GM23338 (cell line): ENCODE measurements around the gene OPN4. TPM values are rescaled to one million over a fixed set of nuclear protein-coding genes. Genes with fewer than 3 reads are reported as not detected.

ENCODE experiments used
- ATAC-seq: fragments of 200-7000 bp; cut with Tn5 transposase; 3 replicates; pipeline ENCODE4 v1.9.1; 2020
- DNase-seq: peaks from one replicate; pipeline ENCODE4 v3.0.0-alpha.2; 2015; ENCODE audit warnings: low spot score
- H2AFZ ChIP-seq: fragments of 200-600 bp; sonication (generic); 2 replicates; pipeline ENCODE4 v1.8.0; 2016; ENCODE audit warnings: antibody characterized with exemption, mild to moderate bottlenecking, moderate library complexity
- H3F3A ChIP-seq: fragments of 200-600 bp; sonication (generic); replicated peaks from 2 replicates; pipeline ENCODE4 v1.8.0; 2017; ENCODE audit warnings: antibody characterized with exemption, mixed run types, low read depth
- H3K27ac ChIP-seq: fragments of 200-600 bp; sonication (generic); 2 replicates; pipeline ENCODE4 v1.6.1; 2016; ENCODE audit warnings: low read depth
- H3K27me3 ChIP-seq: fragments of 200-600 bp; sonication (generic); 2 replicates; pipeline ENCODE4 v1.8.0; 2016; ENCODE audit warnings: mild to moderate bottlenecking, mixed run types, moderate library complexity; ENCODE audit not compliant: insufficient read depth
- H3K36me3 ChIP-seq: fragments of 200-600 bp; sonication (generic); 2 replicates; pipeline ENCODE4 v1.8.0; 2016; ENCODE audit warnings: mild to moderate bottlenecking; ENCODE audit not compliant: insufficient read depth
- H3K4me1 ChIP-seq: fragments of 200-600 bp; sonication (generic); 2 replicates; pipeline ENCODE4 v1.8.0; 2016; ENCODE audit warnings: mild to moderate bottlenecking, moderate library complexity; ENCODE audit not compliant: insufficient read depth
- H3K4me2 ChIP-seq: fragments of 200-600 bp; sonication (generic); 2 replicates; pipeline ENCODE4 v1.7.1; 2017; ENCODE audit warnings: mixed run types
- H3K4me3 ChIP-seq: fragments of 200-600 bp; sonication (generic); 2 replicates; pipeline ENCODE4 v1.6.1; 2016; ENCODE audit warnings: mixed run types
- H3K79me2 ChIP-seq: fragments of 200-600 bp; sonication (generic); replicated peaks from 2 replicates; pipeline ENCODE4 v1.8.0; 2017; ENCODE audit warnings: mild to moderate bottlenecking; ENCODE audit not compliant: insufficient read depth
- H3K9me2 ChIP-seq: fragments of 200-600 bp; sonication (generic); 2 replicates; pipeline ENCODE4 v1.8.0; 2017; ENCODE audit not compliant: insufficient read depth
- H4K20me1 ChIP-seq: fragments of 200-600 bp; sonication (generic); replicated peaks from 2 replicates; pipeline ENCODE4 v1.8.0; 2017; ENCODE audit warnings: mild to moderate bottlenecking; ENCODE audit not compliant: insufficient read depth
- H3K27ac Mint-ChIP-seq: 2 replicates; pipeline ENCODE4 v1.8.0; 2020; ENCODE audit warnings: inconsistent platforms, mild to moderate bottlenecking, moderate library complexity, mixed read lengths
- H3K27me3 Mint-ChIP-seq: 3 replicates; pipeline ENCODE4 v1.8.0; 2022; ENCODE audit warnings: low read depth, mild to moderate bottlenecking, moderate library complexity, mixed read lengths, inconsistent platforms; ENCODE audit not compliant: insufficient read depth, poor library complexity
- H3K36me3 Mint-ChIP-seq: 3 replicates; pipeline ENCODE4 v1.8.0; 2021; ENCODE audit warnings: low read depth, mild to moderate bottlenecking, inconsistent platforms, moderate library complexity, mixed read lengths
- H3K4me1 Mint-ChIP-seq: 3 replicates; pipeline ENCODE4 v1.8.0; 2020; ENCODE audit warnings: mild to moderate bottlenecking, inconsistent platforms, mixed read lengths
- H3K4me3 Mint-ChIP-seq: 3 replicates; pipeline ENCODE4 v1.8.0; 2021; ENCODE audit warnings: moderate library complexity, mild to moderate bottlenecking, inconsistent platforms, mixed read lengths
- H3K9me3 Mint-ChIP-seq: 3 replicates; pipeline ENCODE4 v1.8.0; 2020; ENCODE audit warnings: moderate library complexity, mild to moderate bottlenecking, inconsistent platforms, mixed read lengths
- CREB1 ChIP-seq: fragments of 250-450 bp; sonication (Bioruptor Pico); IDR thresholded peaks from 2 replicates; pipeline ENCODE4 v1.5.0; 2020; ENCODE audit warnings: low read depth, mild to moderate bottlenecking, moderate library complexity
- EZH2 ChIP-seq: fragments of 200-600 bp; sonication (generic); IDR thresholded peaks from one replicate; pipeline ENCODE4 v1.8.0; 2017; ENCODE audit warnings: antibody characterized with exemption, mild to moderate bottlenecking, low read depth; ENCODE audit not compliant: unreplicated experiment
- EZH2phosphoT487 ChIP-seq: fragments of 200-600 bp; sonication (generic); IDR thresholded peaks from one replicate; pipeline ENCODE4 v1.8.1; 2018; ENCODE audit warnings: antibody characterized with exemption; ENCODE audit not compliant: unreplicated experiment
- NANOG ChIP-seq: IDR thresholded peaks from 2 replicates; pipeline ENCODE4 v1.6.1; 2016; ENCODE audit warnings: antibody characterized with exemption, borderline replicate concordance
- POLR2AphosphoS5 ChIP-seq: IDR thresholded peaks from 2 replicates; pipeline ENCODE4 v1.6.1; 2016; ENCODE audit warnings: antibody characterized with exemption, low read depth
- STAT1 ChIP-seq: IDR thresholded peaks from one replicate; pipeline ENCODE4 v1.6.1; 2016; ENCODE audit warnings: antibody characterized with exemption; ENCODE audit not compliant: unreplicated experiment
- polyA plus RNA-seq: library from polyadenylated mRNA; unstranded; fragments of >200 nt; fragmentation: Nextera tagmentation; extraction: Ambion mirVana; gene quantifications from 2 replicates; pipeline ENCODE4 v1.2.1, GENCODE V29; 2016
- total RNA-seq: library from RNA; depleted of rRNA; stranded (reverse); fragments of >200 nt; shearing (Covaris generic); gene quantifications from 2 replicates; pipeline ENCODE4 v1.2.3, GENCODE V29; 2014
- TF ChIP-seq, protein P1 (sequence below): IDR thresholded peaks from one replicate; pipeline ENCODE4 v1.6.1; 2018; ENCODE audit warnings: antibody characterized with exemption; ENCODE audit not compliant: unreplicated experiment
- TF ChIP-seq, protein P2 (sequence below): fragments of 250-450 bp; sonication (Bioruptor Pico); IDR thresholded peaks from 2 replicates; pipeline ENCODE4 v1.5.0; 2020; ENCODE audit warnings: mild to moderate bottlenecking, moderate library complexity
- TF ChIP-seq, protein P3 (sequence below), 2 experiments: fragments of 200-600 bp in 1 of 2; sonication (generic) in 1 of 2; conservative IDR thresholded peaks; 2 replicates each; pipeline versions ENCODE4 v1.5.1 to v1.6.1; 2016 to 2017; ENCODE audit warnings: antibody characterized with exemption in 2 of 2, low read depth in 2 of 2, mild to moderate bottlenecking in 2 of 2, moderate library complexity in 1 of 2

The OPN4 gene
- total and polyA plus RNA-seq, 2 experiments from 2014 or later = not detected

DNA sequence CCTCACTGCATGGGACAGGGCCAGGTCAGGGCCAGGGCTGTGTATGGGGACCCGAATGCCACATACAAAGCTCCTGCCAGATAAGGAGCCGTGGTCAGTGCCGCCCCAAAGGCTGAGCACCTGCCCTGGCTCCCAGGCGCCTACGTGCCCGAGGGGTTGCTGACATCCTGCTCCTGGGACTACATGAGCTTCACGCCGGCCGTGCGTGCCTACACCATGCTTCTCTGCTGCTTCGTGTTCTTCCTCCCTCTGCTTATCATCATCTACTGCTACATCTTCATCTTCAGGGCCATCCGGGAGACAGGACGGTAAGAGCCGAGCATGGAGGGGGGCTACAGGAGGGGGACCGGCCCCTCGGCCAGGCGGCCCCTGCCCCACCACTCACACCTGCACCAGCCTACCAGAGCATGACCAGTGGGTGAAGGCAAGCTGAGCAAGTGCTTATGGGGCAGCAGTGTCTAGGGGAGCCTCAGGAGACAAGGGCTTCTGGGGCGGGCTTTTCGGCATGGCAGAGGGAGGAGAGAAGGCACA, 4.9 kb downstream of the OPN4 start:
- Histone ChIP-seq H3K27ac (no peak overlapping the region), H2AFZ (no peak overlapping the region), H3K27me3 (no peaks in the 10 kb centered on the region), H3K4me3 (no peak overlapping the region), H4K20me1 (no peaks in the 10 kb centered on the region), H3K9me2 (0 out of 2 replicates have a peak, but pooled peaks cover 3% of the 10 kb centered on the region), H3F3A (no peaks in the 10 kb centered on the region), H3K79me2 (no peaks in the 10 kb centered on the region), H3K4me1 (no peaks in the 10 kb centered on the region), H3K4me2 (no peak overlapping the region), H3K36me3 (no peaks in the 10 kb centered on the region)
- ATAC-seq (no peak), DNase-seq (no peak)
- H3K36me3 Mint-ChIP-seq = no peaks in the 10 kb centered on the region; the same call in 2 of the 3 replicates
- H3K9me3 Mint-ChIP-seq = no peaks in the 10 kb centered on the region
- H3K27ac Mint-ChIP-seq = no peak overlapping the region
- peaks cover 10% of the 10 kb centered on the region for H3K27me3 Mint-ChIP-seq
- H3K4me1 Mint-ChIP-seq = no peaks in the 10 kb centered on the region
- TF ChIP-seq NANOG = no peak
- TF ChIP-seq, protein P1, sequence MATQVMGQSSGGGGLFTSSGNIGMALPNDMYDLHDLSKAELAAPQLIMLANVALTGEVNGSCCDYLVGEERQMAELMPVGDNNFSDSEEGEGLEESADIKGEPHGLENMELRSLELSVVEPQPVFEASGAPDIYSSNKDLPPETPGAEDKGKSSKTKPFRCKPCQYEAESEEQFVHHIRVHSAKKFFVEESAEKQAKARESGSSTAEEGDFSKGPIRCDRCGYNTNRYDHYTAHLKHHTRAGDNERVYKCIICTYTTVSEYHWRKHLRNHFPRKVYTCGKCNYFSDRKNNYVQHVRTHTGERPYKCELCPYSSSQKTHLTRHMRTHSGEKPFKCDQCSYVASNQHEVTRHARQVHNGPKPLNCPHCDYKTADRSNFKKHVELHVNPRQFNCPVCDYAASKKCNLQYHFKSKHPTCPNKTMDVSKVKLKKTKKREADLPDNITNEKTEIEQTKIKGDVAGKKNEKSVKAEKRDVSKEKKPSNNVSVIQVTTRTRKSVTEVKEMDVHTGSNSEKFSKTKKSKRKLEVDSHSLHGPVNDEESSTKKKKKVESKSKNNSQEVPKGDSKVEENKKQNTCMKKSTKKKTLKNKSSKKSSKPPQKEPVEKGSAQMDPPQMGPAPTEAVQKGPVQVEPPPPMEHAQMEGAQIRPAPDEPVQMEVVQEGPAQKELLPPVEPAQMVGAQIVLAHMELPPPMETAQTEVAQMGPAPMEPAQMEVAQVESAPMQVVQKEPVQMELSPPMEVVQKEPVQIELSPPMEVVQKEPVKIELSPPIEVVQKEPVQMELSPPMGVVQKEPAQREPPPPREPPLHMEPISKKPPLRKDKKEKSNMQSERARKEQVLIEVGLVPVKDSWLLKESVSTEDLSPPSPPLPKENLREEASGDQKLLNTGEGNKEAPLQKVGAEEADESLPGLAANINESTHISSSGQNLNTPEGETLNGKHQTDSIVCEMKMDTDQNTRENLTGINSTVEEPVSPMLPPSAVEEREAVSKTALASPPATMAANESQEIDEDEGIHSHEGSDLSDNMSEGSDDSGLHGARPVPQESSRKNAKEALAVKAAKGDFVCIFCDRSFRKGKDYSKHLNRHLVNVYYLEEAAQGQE = no peak
- TF ChIP-seq EZH2 = no peak
- no peak for TF ChIP-seq EZH2phosphoT487
- H3K4me3 Mint-ChIP-seq = no peak overlapping the region

DNA sequence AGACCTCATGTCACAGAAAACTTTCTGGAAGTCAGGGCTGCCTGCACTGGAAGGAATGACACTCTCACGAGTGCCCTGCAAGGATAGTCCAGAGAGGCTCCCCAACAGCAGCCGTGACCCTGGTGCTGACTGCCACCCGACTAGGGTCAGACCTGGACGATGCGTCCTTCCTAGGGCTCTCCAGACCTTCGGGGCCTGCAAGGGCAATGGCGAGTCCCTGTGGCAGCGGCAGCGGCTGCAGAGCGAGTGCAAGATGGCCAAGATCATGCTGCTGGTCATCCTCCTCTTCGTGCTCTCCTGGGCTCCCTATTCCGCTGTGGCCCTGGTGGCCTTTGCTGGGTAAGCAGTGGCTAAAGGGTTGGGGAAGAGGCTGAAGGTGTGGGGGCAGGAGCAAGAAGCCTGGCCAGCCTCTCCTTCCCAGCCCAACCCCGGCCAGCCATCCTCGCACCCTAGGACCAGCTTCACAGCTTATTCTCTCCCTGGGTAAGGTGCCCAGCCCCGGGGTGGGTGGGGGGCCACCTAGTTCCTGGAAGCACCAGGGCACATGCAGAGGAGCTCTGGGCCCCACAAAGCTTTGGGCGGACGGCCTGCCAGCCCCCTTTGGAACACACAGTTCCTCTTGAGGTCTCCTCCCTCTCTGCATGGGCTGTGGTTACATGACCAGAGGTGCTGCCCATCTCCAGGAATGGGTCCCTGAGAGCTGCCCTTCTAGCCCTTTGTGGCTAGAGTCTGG, 5.5 kb downstream of the OPN4 start:
- Mint-ChIP-seq H3K27ac (no peak overlapping the region), H3K9me3 (no peaks in the 10 kb centered on the region), H3K27me3 (peaks cover 10% of the 10 kb centered on the region), H3K36me3 (no peaks in the 10 kb centered on the region; the same call in 2 of the 3 replicates), H3K4me1 (peaks cover 2% of the 10 kb centered on the region; the same call in 2 of the 3 replicates), H3K4me3 (no peak overlapping the region)
- no peak for ATAC-seq
- H3K4me2 ChIP-seq = no peak overlapping the region
- no peak overlapping the region for H2AFZ ChIP-seq
- H3F3A ChIP-seq = no peaks in the 10 kb centered on the region
- DNase-seq = no peak
- no peaks in the 10 kb centered on the region for H3K4me1 ChIP-seq
- H3K36me3 ChIP-seq = no peaks in the 10 kb centered on the region
- no peak overlapping the region for H3K4me3 ChIP-seq
- H3K27ac ChIP-seq = no peak overlapping the region
- H3K27me3 ChIP-seq = no peaks in the 10 kb centered on the region
- 0 out of 2 replicates have a peak, but pooled peaks cover 2% of the 10 kb centered on the region for H3K9me2 ChIP-seq
- no peaks in the 10 kb centered on the region for H4K20me1 ChIP-seq
- no peaks in the 10 kb centered on the region for H3K79me2 ChIP-seq
- no peak for TF ChIP-seq STAT1
- TF ChIP-seq POLR2AphosphoS5 = no peak
- TF ChIP-seq, protein P2, sequence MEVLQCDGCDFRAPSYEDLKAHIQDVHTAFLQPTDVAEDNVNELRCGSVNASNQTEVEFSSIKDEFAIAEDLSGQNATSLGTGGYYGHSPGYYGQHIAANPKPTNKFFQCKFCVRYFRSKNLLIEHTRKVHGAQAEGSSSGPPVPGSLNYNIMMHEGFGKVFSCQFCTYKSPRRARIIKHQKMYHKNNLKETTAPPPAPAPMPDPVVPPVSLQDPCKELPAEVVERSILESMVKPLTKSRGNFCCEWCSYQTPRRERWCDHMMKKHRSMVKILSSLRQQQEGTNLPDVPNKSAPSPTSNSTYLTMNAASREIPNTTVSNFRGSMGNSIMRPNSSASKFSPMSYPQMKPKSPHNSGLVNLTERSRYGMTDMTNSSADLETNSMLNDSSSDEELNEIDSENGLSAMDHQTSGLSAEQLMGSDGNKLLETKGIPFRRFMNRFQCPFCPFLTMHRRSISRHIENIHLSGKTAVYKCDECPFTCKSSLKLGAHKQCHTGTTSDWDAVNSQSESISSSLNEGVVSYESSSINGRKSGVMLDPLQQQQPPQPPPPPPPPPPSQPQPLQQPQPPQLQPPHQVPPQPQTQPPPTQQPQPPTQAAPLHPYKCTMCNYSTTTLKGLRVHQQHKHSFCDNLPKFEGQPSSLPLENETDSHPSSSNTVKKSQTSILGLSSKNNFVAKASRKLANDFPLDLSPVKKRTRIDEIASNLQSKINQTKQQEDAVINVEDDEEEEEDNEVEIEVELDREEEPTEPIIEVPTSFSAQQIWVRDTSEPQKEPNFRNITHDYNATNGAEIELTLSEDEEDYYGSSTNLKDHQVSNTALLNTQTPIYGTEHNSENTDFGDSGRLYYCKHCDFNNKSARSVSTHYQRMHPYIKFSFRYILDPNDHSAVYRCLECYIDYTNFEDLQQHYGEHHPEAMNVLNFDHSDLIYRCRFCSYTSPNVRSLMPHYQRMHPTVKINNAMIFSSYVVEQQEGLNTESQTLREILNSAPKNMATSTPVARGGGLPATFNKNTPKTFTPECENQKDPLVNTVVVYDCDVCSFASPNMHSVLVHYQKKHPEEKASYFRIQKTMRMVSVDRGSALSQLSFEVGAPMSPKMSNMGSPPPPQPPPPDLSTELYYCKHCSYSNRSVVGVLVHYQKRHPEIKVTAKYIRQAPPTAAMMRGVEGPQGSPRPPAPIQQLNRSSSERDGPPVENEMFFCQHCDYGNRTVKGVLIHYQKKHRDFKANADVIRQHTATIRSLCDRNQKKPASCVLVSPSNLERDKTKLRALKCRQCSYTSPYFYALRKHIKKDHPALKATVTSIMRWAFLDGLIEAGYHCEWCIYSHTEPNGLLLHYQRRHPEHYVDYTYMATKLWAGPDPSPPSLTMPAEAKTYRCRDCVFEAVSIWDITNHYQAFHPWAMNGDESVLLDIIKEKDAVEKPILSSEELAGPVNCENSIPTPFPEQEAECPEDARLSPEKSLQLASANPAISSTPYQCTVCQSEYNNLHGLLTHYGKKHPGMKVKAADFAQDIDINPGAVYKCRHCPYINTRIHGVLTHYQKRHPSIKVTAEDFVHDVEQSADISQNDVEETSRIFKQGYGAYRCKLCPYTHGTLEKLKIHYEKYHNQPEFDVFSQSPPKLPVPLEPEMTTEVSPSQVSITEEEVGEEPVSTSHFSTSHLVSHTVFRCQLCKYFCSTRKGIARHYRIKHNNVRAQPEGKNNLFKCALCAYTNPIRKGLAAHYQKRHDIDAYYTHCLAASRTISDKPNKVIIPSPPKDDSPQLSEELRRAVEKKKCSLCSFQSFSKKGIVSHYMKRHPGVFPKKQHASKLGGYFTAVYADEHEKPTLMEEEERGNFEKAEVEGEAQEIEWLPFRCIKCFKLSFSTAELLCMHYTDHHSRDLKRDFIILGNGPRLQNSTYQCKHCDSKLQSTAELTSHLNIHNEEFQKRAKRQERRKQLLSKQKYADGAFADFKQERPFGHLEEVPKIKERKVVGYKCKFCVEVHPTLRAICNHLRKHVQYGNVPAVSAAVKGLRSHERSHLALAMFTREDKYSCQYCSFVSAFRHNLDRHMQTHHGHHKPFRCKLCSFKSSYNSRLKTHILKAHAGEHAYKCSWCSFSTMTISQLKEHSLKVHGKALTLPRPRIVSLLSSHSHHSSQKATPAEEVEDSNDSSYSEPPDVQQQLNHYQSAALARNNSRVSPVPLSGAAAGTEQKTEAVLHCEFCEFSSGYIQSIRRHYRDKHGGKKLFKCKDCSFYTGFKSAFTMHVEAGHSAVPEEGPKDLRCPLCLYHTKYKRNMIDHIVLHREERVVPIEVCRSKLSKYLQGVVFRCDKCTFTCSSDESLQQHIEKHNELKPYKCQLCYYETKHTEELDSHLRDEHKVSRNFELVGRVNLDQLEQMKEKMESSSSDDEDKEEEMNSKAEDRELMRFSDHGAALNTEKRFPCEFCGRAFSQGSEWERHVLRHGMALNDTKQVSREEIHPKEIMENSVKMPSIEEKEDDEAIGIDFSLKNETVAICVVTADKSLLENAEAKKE = no peak
- no peak for TF ChIP-seq CREB1 (CRISPR knock-in tag)
- TF ChIP-seq EZH2phosphoT487 = no peak
- TF ChIP-seq, protein P3, sequence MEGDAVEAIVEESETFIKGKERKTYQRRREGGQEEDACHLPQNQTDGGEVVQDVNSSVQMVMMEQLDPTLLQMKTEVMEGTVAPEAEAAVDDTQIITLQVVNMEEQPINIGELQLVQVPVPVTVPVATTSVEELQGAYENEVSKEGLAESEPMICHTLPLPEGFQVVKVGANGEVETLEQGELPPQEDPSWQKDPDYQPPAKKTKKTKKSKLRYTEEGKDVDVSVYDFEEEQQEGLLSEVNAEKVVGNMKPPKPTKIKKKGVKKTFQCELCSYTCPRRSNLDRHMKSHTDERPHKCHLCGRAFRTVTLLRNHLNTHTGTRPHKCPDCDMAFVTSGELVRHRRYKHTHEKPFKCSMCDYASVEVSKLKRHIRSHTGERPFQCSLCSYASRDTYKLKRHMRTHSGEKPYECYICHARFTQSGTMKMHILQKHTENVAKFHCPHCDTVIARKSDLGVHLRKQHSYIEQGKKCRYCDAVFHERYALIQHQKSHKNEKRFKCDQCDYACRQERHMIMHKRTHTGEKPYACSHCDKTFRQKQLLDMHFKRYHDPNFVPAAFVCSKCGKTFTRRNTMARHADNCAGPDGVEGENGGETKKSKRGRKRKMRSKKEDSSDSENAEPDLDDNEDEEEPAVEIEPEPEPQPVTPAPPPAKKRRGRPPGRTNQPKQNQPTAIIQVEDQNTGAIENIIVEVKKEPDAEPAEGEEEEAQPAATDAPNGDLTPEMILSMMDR (conservative IDR thresholded peaks at IDR 0.05; ENCODE audit: low read depth in 2 of 2) = no peak
